SK-N-SH treated with all-trans-retinoic acid at 6 μM for 48 hours (cell line): ENCODE data around the gene ADAMTS13.
A peak's percentile ranks its signal among the peaks of the same experiment; 100 is the strongest.

Experiments
- ATAC-seq: fragments of 200-7000 bp; cut with Tn5 transposase; 3 replicates; pipeline ENCODE4 v1.9.1; 2020; ENCODE audit warnings: mild to moderate bottlenecking, moderate library complexity
- ARNTL ChIP-seq: fragments of 450-650 bp; formaldehyde crosslinking; IDR thresholded peaks from 2 replicates; pipeline ENCODE4 v1.5.0; 2020; ENCODE audit warnings: low read depth, mild to moderate bottlenecking, moderate library complexity, borderline replicate concordance
- BACH2 ChIP-seq: fragments of 250-450 bp; sonication (Bioruptor Pico); IDR thresholded peaks from 2 replicates; pipeline ENCODE4 v1.9.0; 2021; ENCODE audit warnings: mild to moderate bottlenecking, borderline replicate concordance
- CSDC2 ChIP-seq: fragments of 250-450 bp; sonication (Bioruptor Pico); IDR thresholded peaks from 2 replicates; pipeline ENCODE4 v1.5.0; 2020; ENCODE audit warnings: mild to moderate bottlenecking, moderate library complexity
- ESRRG ChIP-seq: fragments of 250-450 bp; sonication (Bioruptor Pico); IDR thresholded peaks from 2 replicates; pipeline ENCODE4 v1.6.1; 2021; ENCODE audit warnings: mild to moderate bottlenecking
- GLIS3 ChIP-seq: fragments of 250-450 bp; sonication (Bioruptor Pico); IDR thresholded peaks from 2 replicates; pipeline ENCODE4 v1.5.0; 2020; ENCODE audit warnings: mild to moderate bottlenecking, moderate library complexity
- OSR1 ChIP-seq: fragments of 250-450 bp; sonication (Bioruptor Pico); IDR thresholded peaks from 2 replicates; pipeline ENCODE4 v1.8.0; 2022; ENCODE audit warnings: moderate library complexity, mild to moderate bottlenecking, inconsistent platforms
- RARB ChIP-seq: fragments of 250-450 bp; sonication (Bioruptor Pico); IDR thresholded peaks from 2 replicates; pipeline ENCODE4 v1.8.0; 2021; ENCODE audit warnings: mild to moderate bottlenecking, moderate library complexity
- SNAI2 ChIP-seq: fragments of 250-450 bp; sonication (Bioruptor Pico); IDR thresholded peaks from 2 replicates; pipeline ENCODE4 v1.5.0; 2020; ENCODE audit warnings: mild to moderate bottlenecking, moderate library complexity
- TCF4 ChIP-seq: fragments of 250-450 bp; sonication (Bioruptor Pico); IDR thresholded peaks from 2 replicates; pipeline ENCODE4 v1.8.0; 2021; ENCODE audit warnings: mild to moderate bottlenecking, moderate library complexity, borderline replicate concordance
- TOX ChIP-seq: fragments of 250-450 bp; sonication (Bioruptor Pico); IDR thresholded peaks from 2 replicates; pipeline ENCODE4 v1.8.0; 2021; ENCODE audit warnings: mild to moderate bottlenecking, moderate library complexity, borderline replicate concordance
- ZFP3 ChIP-seq: fragments of 250-450 bp; sonication (Bioruptor Pico); IDR thresholded peaks from 2 replicates; pipeline ENCODE4 v1.5.0; 2020; ENCODE audit warnings: mild to moderate bottlenecking, moderate library complexity
- ZFP30 ChIP-seq: fragments of 450-650 bp; formaldehyde crosslinking; IDR thresholded peaks from 2 replicates; pipeline ENCODE4 v1.5.0; 2022; ENCODE audit warnings: mild to moderate bottlenecking, moderate library complexity
- ZNF565 ChIP-seq: fragments of 450-650 bp; formaldehyde crosslinking; conservative IDR thresholded peaks from 2 replicates; pipeline ENCODE4 v1.5.0; 2020; ENCODE audit warnings: low read depth, mild to moderate bottlenecking, moderate library complexity
- ZNF70 ChIP-seq: fragments of 450-650 bp; formaldehyde crosslinking; IDR thresholded peaks from 2 replicates; pipeline ENCODE4 v1.5.0; 2020; ENCODE audit warnings: mild to moderate bottlenecking, moderate library complexity
- TF ChIP-seq, protein P1 (sequence below): fragments of 250-450 bp; sonication (Bioruptor Pico); IDR thresholded peaks from 2 replicates; pipeline ENCODE4 v1.5.1; 2020; ENCODE audit warnings: low read depth, mild to moderate bottlenecking, moderate library complexity
- TF ChIP-seq, protein P2 (sequence below): fragments of 250-450 bp; sonication (Bioruptor Pico); IDR thresholded peaks from 2 replicates; pipeline ENCODE4 v1.5.0; 2020; ENCODE audit warnings: mild to moderate bottlenecking, moderate library complexity
- TF ChIP-seq, protein P3 (sequence below): fragments of 250-450 bp; sonication (Bioruptor Pico); IDR thresholded peaks from 2 replicates; pipeline ENCODE4 v1.5.1; 2021; ENCODE audit warnings: mild to moderate bottlenecking, moderate library complexity
- TF ChIP-seq, protein P4 (sequence below): fragments of 250-450 bp; sonication (Bioruptor Pico); IDR thresholded peaks from 2 replicates; pipeline ENCODE4 v1.8.0; 2021; ENCODE audit warnings: low read depth, mild to moderate bottlenecking, moderate library complexity, borderline replicate concordance

The ADAMTS13 gene

DNA sequence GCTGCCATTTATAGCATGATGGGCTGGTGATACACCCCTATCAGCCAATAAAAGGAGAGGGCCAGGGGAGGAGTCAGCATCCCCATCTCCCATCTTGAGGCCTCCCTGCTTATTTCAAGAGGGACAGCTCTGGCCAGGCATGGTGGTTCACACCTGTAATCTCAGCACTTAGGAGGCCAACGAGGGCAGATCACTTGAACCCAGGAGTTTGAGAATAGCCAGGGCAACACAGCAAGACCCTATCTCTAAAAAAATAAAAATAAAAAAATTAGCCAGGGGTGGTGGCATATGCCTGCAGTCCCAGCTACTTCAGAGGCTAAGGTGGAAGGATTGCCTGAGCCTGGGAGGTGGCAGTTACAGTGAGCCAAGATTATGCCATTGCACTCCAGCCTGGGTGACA is 14.1 kb upstream of the ADAMTS13 start:
- TF ChIP-seq ZFP30: no peak
- no peak for TF ChIP-seq ZFP3
- no peak for TF ChIP-seq ARNTL
- TF ChIP-seq, protein P1, sequence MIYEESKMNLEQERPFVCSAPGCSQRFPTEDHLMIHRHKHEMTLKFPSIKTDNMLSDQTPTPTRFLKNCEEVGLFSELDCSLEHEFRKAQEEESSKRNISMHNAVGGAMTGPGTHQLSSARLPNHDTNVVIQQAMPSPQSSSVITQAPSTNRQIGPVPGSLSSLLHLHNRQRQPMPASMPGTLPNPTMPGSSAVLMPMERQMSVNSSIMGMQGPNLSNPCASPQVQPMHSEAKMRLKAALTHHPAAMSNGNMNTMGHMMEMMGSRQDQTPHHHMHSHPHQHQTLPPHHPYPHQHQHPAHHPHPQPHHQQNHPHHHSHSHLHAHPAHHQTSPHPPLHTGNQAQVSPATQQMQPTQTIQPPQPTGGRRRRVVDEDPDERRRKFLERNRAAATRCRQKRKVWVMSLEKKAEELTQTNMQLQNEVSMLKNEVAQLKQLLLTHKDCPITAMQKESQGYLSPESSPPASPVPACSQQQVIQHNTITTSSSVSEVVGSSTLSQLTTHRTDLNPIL (CRISPR knock-in tag): no peak
- TF ChIP-seq, protein P2, sequence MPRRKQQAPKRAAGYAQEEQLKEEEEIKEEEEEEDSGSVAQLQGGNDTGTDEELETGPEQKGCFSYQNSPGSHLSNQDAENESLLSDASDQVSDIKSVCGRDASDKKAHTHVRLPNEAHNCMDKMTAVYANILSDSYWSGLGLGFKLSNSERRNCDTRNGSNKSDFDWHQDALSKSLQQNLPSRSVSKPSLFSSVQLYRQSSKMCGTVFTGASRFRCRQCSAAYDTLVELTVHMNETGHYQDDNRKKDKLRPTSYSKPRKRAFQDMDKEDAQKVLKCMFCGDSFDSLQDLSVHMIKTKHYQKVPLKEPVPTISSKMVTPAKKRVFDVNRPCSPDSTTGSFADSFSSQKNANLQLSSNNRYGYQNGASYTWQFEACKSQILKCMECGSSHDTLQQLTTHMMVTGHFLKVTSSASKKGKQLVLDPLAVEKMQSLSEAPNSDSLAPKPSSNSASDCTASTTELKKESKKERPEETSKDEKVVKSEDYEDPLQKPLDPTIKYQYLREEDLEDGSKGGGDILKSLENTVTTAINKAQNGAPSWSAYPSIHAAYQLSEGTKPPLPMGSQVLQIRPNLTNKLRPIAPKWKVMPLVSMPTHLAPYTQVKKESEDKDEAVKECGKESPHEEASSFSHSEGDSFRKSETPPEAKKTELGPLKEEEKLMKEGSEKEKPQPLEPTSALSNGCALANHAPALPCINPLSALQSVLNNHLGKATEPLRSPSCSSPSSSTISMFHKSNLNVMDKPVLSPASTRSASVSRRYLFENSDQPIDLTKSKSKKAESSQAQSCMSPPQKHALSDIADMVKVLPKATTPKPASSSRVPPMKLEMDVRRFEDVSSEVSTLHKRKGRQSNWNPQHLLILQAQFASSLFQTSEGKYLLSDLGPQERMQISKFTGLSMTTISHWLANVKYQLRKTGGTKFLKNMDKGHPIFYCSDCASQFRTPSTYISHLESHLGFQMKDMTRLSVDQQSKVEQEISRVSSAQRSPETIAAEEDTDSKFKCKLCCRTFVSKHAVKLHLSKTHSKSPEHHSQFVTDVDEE: no peak
- TF ChIP-seq ESRRG: no peak
- TF ChIP-seq SNAI2 (CRISPR knock-in tag): no peak
- TF ChIP-seq, protein P3, sequence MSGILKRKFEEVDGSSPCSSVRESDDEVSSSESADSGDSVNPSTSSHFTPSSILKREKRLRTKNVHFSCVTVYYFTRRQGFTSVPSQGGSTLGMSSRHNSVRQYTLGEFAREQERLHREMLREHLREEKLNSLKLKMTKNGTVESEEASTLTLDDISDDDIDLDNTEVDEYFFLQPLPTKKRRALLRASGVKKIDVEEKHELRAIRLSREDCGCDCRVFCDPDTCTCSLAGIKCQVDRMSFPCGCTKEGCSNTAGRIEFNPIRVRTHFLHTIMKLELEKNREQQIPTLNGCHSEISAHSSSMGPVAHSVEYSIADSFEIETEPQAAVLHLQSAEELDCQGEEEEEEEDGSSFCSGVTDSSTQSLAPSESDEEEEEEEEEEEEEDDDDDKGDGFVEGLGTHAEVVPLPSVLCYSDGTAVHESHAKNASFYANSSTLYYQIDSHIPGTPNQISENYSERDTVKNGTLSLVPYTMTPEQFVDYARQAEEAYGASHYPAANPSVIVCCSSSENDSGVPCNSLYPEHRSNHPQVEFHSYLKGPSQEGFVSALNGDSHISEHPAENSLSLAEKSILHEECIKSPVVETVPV (CRISPR knock-in tag): no peak
- no peak for TF ChIP-seq TCF4 (CRISPR knock-in tag)
- no peak for TF ChIP-seq CSDC2
- TF ChIP-seq ZNF70 (CRISPR knock-in tag): no peak
- TF ChIP-seq TOX (CRISPR knock-in tag): no peak
- TF ChIP-seq GLIS3 (CRISPR knock-in tag): no peak
- TF ChIP-seq RARB (CRISPR knock-in tag): no peak
- TF ChIP-seq BACH2 (CRISPR knock-in tag): no peak
- no peak for TF ChIP-seq ZNF565 (CRISPR knock-in tag)
- no peak for ATAC-seq

DNA sequence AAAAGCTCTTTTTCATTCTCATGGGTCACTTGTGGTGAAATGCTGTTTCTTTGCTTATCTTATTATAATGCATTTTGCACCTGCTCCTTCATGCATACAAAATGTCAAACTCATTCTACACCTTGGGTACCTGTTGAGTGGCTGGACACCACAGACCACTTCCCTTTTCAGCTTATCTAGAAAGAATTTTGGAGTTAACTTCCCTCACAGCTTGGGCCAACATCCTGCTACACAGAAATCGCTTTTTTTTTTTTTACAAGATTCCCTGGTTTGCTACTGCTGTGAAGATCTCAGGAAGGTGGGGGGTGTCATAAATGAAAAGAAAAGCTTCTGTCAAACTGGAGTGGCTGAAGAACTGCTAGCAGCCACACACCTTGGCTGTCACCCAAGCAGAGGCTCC is 7.0 kb upstream of the ADAMTS13 start:
- ATAC-seq: no peak
- TF ChIP-seq GLIS3 (CRISPR knock-in tag): no peak
- no peak for TF ChIP-seq RARB (CRISPR knock-in tag)
- TF ChIP-seq, protein P3 (CRISPR knock-in tag): no peak

DNA sequence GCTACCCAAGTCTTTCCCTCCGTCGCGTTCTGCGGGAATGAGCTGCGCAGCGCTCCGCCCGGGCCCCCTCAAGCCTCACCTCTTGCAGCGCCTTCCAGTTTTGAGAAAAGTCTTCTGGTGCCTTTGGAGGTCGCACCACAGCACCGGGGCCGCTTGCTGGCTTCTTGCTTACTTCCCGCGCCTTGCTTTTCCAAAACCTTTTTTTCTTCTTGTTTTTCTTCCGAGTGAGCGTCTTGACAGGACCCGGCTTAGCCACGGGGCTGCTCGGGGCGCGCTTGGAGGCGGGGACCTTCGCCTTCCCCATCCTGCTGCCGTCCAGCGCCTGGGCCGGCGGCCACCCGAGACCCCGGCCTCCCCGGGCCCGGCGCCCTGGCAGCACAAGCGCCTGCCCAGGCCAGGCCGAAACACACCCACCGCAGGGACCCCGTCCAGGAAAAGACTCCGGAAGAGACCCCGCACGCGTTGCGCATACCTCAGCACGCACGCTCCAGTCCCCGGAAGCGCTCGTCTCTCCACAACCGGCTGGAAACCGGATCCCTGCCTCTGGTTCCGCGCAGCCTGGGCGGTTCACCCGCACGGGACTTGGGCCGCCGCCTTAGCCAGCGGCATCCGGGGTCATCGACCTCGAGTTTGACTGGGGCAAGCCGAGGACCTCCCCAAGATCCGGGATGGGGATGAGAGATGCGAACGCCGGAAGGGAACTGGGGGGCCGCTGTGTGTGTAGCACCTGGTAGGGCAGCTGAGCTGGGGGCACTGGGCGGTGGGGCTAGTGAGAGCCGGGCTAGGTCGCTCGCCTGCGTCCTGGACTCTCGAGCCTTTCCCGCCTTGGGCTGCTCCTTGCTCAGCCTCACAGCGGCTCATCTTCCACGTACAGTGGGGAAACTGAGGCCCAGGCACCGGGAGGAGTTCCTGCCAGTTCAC is 4.4 kb upstream of the ADAMTS13 start, which contains the start of gene REXO4:
REXO4 (minus strand) TSS at position 470 of the 921 bp plus-strand sequence; CDS start at position 304, 166 bp downstream.
- ATAC-seq: peak; percentile 98
- no peak; the same call in 1 of the 2 replicates for TF ChIP-seq ZFP3
- TF ChIP-seq, protein P4, sequence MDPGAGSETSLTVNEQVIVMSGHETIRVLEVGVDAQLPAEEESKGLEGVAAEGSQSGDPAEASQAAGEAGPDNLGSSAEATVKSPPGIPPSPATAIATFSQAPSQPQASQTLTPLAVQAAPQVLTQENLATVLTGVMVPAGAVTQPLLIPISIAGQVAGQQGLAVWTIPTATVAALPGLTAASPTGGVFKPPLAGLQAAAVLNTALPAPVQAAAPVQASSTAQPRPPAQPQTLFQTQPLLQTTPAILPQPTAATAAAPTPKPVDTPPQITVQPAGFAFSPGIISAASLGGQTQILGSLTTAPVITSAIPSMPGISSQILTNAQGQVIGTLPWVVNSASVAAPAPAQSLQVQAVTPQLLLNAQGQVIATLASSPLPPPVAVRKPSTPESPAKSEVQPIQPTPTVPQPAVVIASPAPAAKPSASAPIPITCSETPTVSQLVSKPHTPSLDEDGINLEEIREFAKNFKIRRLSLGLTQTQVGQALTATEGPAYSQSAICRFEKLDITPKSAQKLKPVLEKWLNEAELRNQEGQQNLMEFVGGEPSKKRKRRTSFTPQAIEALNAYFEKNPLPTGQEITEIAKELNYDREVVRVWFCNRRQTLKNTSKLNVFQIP (CRISPR knock-in tag): peak; percentile 83; the same call in 1 of the 2 replicates
- no peak for TF ChIP-seq RARB (CRISPR knock-in tag)
- no peak for TF ChIP-seq OSR1 (CRISPR knock-in tag)
- TF ChIP-seq ZFP30: no peak

DNA sequence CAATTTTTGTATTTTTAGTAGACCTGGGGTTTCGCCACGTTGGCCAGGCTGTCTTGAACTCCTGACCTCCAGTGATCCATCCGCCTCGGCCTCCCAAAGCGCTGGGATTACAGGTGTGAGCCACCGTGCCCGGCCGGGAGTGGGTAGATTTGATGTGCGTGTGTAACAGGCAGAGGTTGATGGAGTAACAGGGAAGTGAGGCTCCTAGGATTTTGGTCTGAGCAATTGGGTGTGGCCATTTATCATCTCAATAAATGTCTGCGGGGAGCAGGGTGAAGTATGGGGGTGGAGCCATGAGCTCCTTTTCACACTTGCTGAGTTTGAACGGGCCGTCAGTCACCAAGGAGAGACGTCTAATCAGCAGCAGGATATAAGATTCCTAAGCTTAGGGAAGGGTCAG is 3.2 kb upstream of the ADAMTS13 start:
- no peak for ATAC-seq
- TF ChIP-seq GLIS3 (CRISPR knock-in tag) (no peak), CSDC2 (no peak), ESRRG (no peak)
